GM12878 (cell line): ENCODE data around the gene MSH6. TPM values are rescaled to one million over a fixed set of nuclear protein-coding genes. Genes with fewer than 3 reads are reported as not detected.

Experiments
- ATAC-seq: fragments of 200-7000 bp; cut with Tn5 transposase; 3 replicates; pipeline ENCODE4 v1.9.1; 2020; ENCODE audit warnings: mild to moderate bottlenecking, moderate library complexity
- BruUV-seq: library from RNA; stranded (reverse); fragments of 400-500 nt; replicated peaks from 2 replicates; lab custom pipeline; 2021; lab: Mats Ljungman, UMichigan
- CTCF ChIA-PET: fragments of 300-600 bp; sonication (Branson Sonifier 250); formaldehyde crosslinking; extraction: SDS; loops from one replicate; lab custom pipeline; 2021; ENCODE audit warnings: inconsistent platforms; lab: Yijun Ruan, JAX
- POLR2A ChIA-PET: fragments of 350-600 bp; formaldehyde crosslinking; extraction: SDS; loops from one replicate; lab custom pipeline; 2021; ENCODE audit warnings: inconsistent platforms; lab: Charles Lee
- RAD21 ChIA-PET: fragments of 300-600 bp; sonication (Branson Sonifier 250); formaldehyde crosslinking; loops from one replicate; lab custom pipeline; 2023; ENCODE audit warnings: antibody characterized with exemption; ENCODE audit not compliant: unreplicated experiment; lab: Charles Lee
- SMC1A ChIA-PET: fragments of 300-600 bp; sonication (Branson Sonifier 250); formaldehyde crosslinking; loops from one replicate; lab custom pipeline; 2023; ENCODE audit not compliant: unreplicated experiment, uncharacterized antibody; lab: Charles Lee
- DNase-seq: peaks from one replicate; pipeline ENCODE4 v3.0.0-alpha.2; 2011; ENCODE audit warnings: low read depth, low spot score
- FAIRE-seq: peaks from 3 replicates; lab custom pipeline; 2011; peaks lifted over from hg19 to GRCh38; lab: Jason Lieb, UNC
- H2AFZ ChIP-seq: 2 replicates; pipeline ENCODE4 v1.6.0; 2011; ENCODE audit warnings: low read depth, low read length, control low read depth; ENCODE audit not compliant: control insufficient read depth
- H3K27ac ChIP-seq: 2 replicates; pipeline ENCODE4 v1.5.1; 2011; ENCODE audit warnings: control low read depth; ENCODE audit not compliant: control insufficient read depth, insufficient read depth
- H3K27me3 ChIP-seq, 2 experiments: replicated peaks in 1 of 2; 2 replicates each; pipeline versions ENCODE4 v1.6.0 to v1.6.1; 2011; ENCODE audit warnings: low read length in 1 of 2; ENCODE audit not compliant: control insufficient read depth in 2 of 2, insufficient read depth in 2 of 2
- H3K36me3 ChIP-seq, 2 experiments: 2 replicates each; pipeline ENCODE4 v1.5.1; 2011; ENCODE audit warnings: low read length in 1 of 2; ENCODE audit not compliant: control insufficient read depth in 2 of 2, insufficient read depth in 2 of 2
- H3K4me1 ChIP-seq: 2 replicates; pipeline ENCODE4 v1.6.1; 2011; ENCODE audit warnings: mild to moderate bottlenecking, low read length, moderate library complexity, mixed read lengths; ENCODE audit not compliant: control insufficient read depth, insufficient read depth
- H3K4me2 ChIP-seq: 2 replicates; pipeline ENCODE4 v1.6.0; 2011; ENCODE audit warnings: control low read depth; ENCODE audit not compliant: control insufficient read depth, insufficient read depth
- H3K4me3 ChIP-seq: fragments of 200-600 bp; sonication (generic); 2 replicates; pipeline ENCODE4 v1.5.1; 2016
- H3K79me2 ChIP-seq: 2 replicates; pipeline ENCODE4 v1.6.0; 2011; ENCODE audit warnings: low read length; ENCODE audit not compliant: control insufficient read depth, insufficient read depth
- H3K9ac ChIP-seq: 2 replicates; pipeline ENCODE4 v1.8.0; 2011; ENCODE audit warnings: low read length, control low read depth, mixed read lengths; ENCODE audit not compliant: control insufficient read depth, insufficient read depth
- H3K9me3 ChIP-seq: replicated peaks from 3 replicates; pipeline ENCODE4 v1.5.1; 2011; ENCODE audit warnings: mild to moderate bottlenecking, low read length; ENCODE audit not compliant: control insufficient read depth, insufficient read depth
- H4K20me1 ChIP-seq: 2 replicates; pipeline ENCODE4 v1.6.0; 2011; ENCODE audit not compliant: control insufficient read depth, insufficient read depth
- BACH1 ChIP-seq: fragments of 450-650 bp; IDR thresholded peaks from 2 replicates; pipeline ENCODE4 v1.6.1; 2017; ENCODE audit warnings: mild to moderate bottlenecking, borderline replicate concordance
- BHLHE40 ChIP-seq, 2 experiments: fragments of 450-650 bp in 1 of 2; IDR thresholded peaks; 2 replicates each; pipeline ENCODE4 v1.6.1; 2011 to 2017; ENCODE audit warnings: low read depth in 2 of 2, borderline replicate concordance in 1 of 2, improper control_type of control experiment in 1 of 2, low read length in 1 of 2, mild to moderate bottlenecking in 1 of 2
- BMI1 ChIP-seq: fragments of 450-650 bp; IDR thresholded peaks from 2 replicates; pipeline ENCODE4 v1.6.1; 2016; ENCODE audit warnings: mild to moderate bottlenecking, moderate library complexity, borderline replicate concordance
- CBX5 ChIP-seq: sonication (generic); IDR thresholded peaks from 2 replicates; pipeline ENCODE4 v1.6.1; 2016; ENCODE audit warnings: low read depth, moderate library complexity, mild to moderate bottlenecking, inconsistent platforms
- CREB1 ChIP-seq: IDR thresholded peaks from 2 replicates; pipeline ENCODE4 v1.6.1; 2012; ENCODE audit warnings: low read depth, mild to moderate bottlenecking, inconsistent platforms
- EGR1 ChIP-seq, 2 experiments: IDR thresholded peaks; 1 replicate in 1 of 2; 2 replicates in 1 of 2; pipeline ENCODE4 v1.6.1; 2011 to 2012; ENCODE audit warnings: low read depth in 2 of 2, low read length in 2 of 2, borderline replicate concordance in 1 of 2, mild to moderate bottlenecking in 1 of 2, moderate library complexity in 1 of 2
- NR2F1 ChIP-seq: fragments of 450-650 bp; conservative IDR thresholded peaks from 2 replicates; pipeline ENCODE4 v1.6.1; 2017; ENCODE audit warnings: mild to moderate bottlenecking
- POLR2A ChIP-seq: IDR thresholded peaks from 2 replicates; pipeline ENCODE4 v1.6.1; 2011; ENCODE audit warnings: low read depth, mild to moderate bottlenecking, low read length
- POLR2AphosphoS5 ChIP-seq: IDR thresholded peaks from 2 replicates; pipeline ENCODE4 v1.6.1; 2011; ENCODE audit warnings: mild to moderate bottlenecking, low read length, inconsistent platforms
- RCOR1 ChIP-seq: conservative IDR thresholded peaks from 2 replicates; pipeline ENCODE4 v1.6.1; 2012; ENCODE audit warnings: low read depth, low read length, improper control_type of control experiment
- SIN3A ChIP-seq: IDR thresholded peaks from 2 replicates; pipeline ENCODE4 v1.6.1; 2012; ENCODE audit warnings: low read depth, low read length, improper control_type of control experiment
- TCF7 ChIP-seq: IDR thresholded peaks from 2 replicates; pipeline ENCODE4 v1.6.1; 2014; ENCODE audit warnings: antibody characterized with exemption, borderline replicate concordance
- WGBS: methylation state at CpG from one replicate; pipeline ENCODE4 v1.1.6; 2016; ENCODE audit warnings: low lambda C conversion rate; ENCODE audit not compliant: insufficient replicate concordance, insufficient coverage; ENCODE audit errors: missing lambda C conversion rate; 5-methylcytosine and 5-hydroxymethylcytosine counted together
- in situ Hi-C: fragments of 300-500 bp; cut with MboI; formaldehyde crosslinking; loops from 9 replicates; pipeline ENCODE4 v1.14.3; 2018; ENCODE audit warnings: mixed read lengths
- intact Hi-C: fragments of 100-400 bp; cut with micrococcal nuclease; formaldehyde crosslinking; loops from one replicate; pipeline ENCODE4 v1.14.2; 2022; ENCODE audit not compliant: unreplicated experiment
- polyA plus RNA-seq, 11 experiments: library from polyadenylated mRNA; depleted of rRNA in 4 of 11; unstranded in 6 of 11; stranded (reverse) in 5 of 11; fragments of >200 nt; fragmentation: Nextera tagmentation in 4 of 11; fragmentation: Illumina TruSeq in 1 of 11; extraction: Ambion mirVana in 4 of 11; extraction: Trizol in 1 of 11; gene quantifications; 1 replicate in 1 of 11; 2 replicates in 10 of 11; pipeline versions ENCODE4 v1.2.1 to v1.2.3, GENCODE V29; 2011 to 2016; ENCODE audit warnings: inconsistent platforms in 2 of 11, missing spikeins in 2 of 11, low read depth in 1 of 11
- total RNA-seq, 4 experiments: library from RNA; depleted of rRNA in 3 of 4; stranded (reverse); fragments of >200 nt in 3 of 4; fragmentation: Illumina TruSeq in 1 of 4; extraction: Trizol in 1 of 4; gene quantifications; 2 replicates each; pipeline versions ENCODE4 v1.2.1 to v1.2.3, GENCODE V29; 2013 to 2021
- TF ChIP-seq, protein P1 (sequence below): fragments of 450-650 bp; conservative IDR thresholded peaks from 2 replicates; pipeline ENCODE4 v1.6.1; 2017; ENCODE audit warnings: mild to moderate bottlenecking, moderate library complexity
- TF ChIP-seq, protein P2 (sequence below), 3 experiments: IDR thresholded peaks in 2 of 3; conservative IDR thresholded peaks in 1 of 3; 2 replicates each; pipeline ENCODE4 v1.5.1; 2011; ENCODE audit warnings: low read depth in 3 of 3, low read length in 3 of 3, mild to moderate bottlenecking in 3 of 3, control low read depth in 2 of 3, moderate library complexity in 2 of 3, inconsistent platforms in 1 of 3, mixed read lengths in 1 of 3; ENCODE audit not compliant: control insufficient read depth in 2 of 3, insufficient read depth in 1 of 3; ENCODE audit errors: extremely low read depth in 1 of 3
- TF ChIP-seq, protein P3 (sequence below): IDR thresholded peaks from 2 replicates; pipeline ENCODE4 v1.6.1; 2011; ENCODE audit warnings: borderline replicate concordance, low read depth, mild to moderate bottlenecking, moderate library complexity, mixed read lengths, low read length; ENCODE audit not compliant: insufficient read depth; ENCODE audit errors: extremely low read length

MSH6 gene
- total and polyA plus RNA-seq, 10 of the 15 experiments (the other 5 are each of a cell fraction or from before 2014, with no cell fraction given): 12.4 to 108 (median 67.4) TPM

DNA sequence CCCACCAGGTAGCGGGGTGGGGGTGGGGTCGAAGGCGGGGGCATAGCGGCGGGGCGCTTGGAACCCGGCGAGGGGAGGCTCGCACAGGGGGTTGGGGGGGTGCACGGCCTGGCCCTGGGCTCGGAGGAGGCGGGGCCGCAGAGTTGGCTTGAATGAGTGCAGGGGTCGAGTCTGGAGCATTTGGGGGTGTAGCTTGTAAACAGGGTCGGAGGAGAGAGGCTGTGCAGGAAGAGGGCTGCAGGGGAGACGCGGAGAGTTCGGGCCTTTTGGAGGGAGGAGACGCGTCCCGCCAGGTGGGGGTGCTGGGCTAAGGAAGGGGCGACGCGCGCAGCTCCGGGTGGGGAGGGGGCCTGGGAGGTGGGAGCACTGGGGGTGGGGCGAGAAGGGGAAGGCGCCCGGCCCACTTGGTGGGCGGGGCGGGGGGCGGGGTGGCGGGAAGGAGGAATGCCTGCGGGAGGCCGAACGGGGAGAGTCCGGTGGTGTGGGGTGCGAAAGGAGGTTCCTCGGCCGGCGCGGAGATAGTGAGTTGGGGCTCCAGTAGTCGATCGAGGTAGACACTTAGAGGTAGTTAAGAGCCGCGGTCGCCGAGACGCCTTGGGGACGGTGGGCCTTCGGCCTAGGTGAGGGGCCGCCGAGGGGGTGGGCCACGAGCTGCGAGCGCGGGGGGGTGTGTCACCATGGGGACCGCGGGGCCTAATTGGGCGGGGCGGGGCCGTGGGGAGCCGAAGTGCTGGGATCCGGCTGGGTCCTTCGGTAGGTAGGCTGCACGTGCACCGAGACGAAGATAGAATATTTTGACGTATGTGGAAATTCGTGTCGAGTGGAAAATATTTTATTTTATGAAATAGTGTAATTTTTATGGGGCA, 774 bp downstream of the MSH6 start:
- SMC1A ChIA-PET: interaction anchor here (1.0 to 1.1 kb wide), 2 partner anchors 13 to 381 kb away, joined by 3 to 4 read pairs; partner anchors contain the start of gene MSH2
- Histone ChIP-seq H4K20me1 (no peaks in the 10 kb centered on the region), H3K9ac (peak overlapping the region; percentile 88), H3K9me3 (no peaks in the 10 kb centered on the region; the same call in 1 of the 3 replicates), H3K4me1 (0 out of 2 replicates have a peak, but pooled peaks cover 8% of the 10 kb centered on the region), H2AFZ (peak overlapping the region; percentile 89), H3K4me2 (peak overlapping the region; percentile 81; the same call in 1 of the 2 replicates), H3K79me2 (peaks cover 44% of the 10 kb centered on the region), H3K27ac (peak overlapping the region; percentile 80), H3K4me3 (peak overlapping the region; percentile 73), H3K27me3 (no peaks in the 10 kb centered on the region), H3K36me3 (peaks cover 0 to 10% of the 10 kb centered on the region in 2 experiments; a peak in 1 of 4 replicates)
- no peak for FAIRE-seq
- RAD21 ChIA-PET: interaction anchor here (0.6 to 2.1 kb wide), 10 partner anchors 8 to 448 kb away, joined by 3 to 9 read pairs (median 4); partner anchors contain the start of genes FBXO11 and MSH2
- peak; percentile 62 for ATAC-seq
- no TSS peak for BruUV-seq
- in situ Hi-C loops: no loop called here
- POLR2A ChIA-PET: interaction anchor here (0.6 to 1.2 kb wide), 4 partner anchors 24 to 1258 kb away, joined by 3 to 5 read pairs (median 4); partner anchors contain the start of gene MSH2
- under 1% methylated on average over 32 of the region's 71 CpGs for WGBS
- TF ChIP-seq BACH1 (peak; percentile 12; the same call in 1 of the 2 replicates), RCOR1 (no peak), BHLHE40 (IDR thresholded peaks at IDR 0.05; ENCODE audit: borderline replicate concordance in 1 of 2, low read depth in 2 of 2, low read length in 1 of 2) (peak; percentile 59 to 82), POLR2AphosphoS5 (peak; percentile 30; the same call in 1 of the 2 replicates), EGR1 (IDR thresholded peaks at IDR 0.05; ENCODE audit: borderline replicate concordance in 1 of 2, low read depth in 2 of 2, low read length in 2 of 2) (peak in 1 of 2 experiments; percentile 43; a peak in 1 of 3 replicates), NR2F1 (no peak), SIN3A (peak; percentile 4; the same call in 1 of the 2 replicates), CREB1 (0 out of 2 replicates have a peak, but pooled peaks have one; percentile 3), POLR2A (peak; percentile 9; the same call in 1 of the 2 replicates), CBX5 (0 out of 2 replicates have a peak, but pooled peaks have one; percentile 49), TCF7 (no peak), BMI1 (peak; percentile 35; the same call in 1 of the 2 replicates)
- TF ChIP-seq, protein P1, sequence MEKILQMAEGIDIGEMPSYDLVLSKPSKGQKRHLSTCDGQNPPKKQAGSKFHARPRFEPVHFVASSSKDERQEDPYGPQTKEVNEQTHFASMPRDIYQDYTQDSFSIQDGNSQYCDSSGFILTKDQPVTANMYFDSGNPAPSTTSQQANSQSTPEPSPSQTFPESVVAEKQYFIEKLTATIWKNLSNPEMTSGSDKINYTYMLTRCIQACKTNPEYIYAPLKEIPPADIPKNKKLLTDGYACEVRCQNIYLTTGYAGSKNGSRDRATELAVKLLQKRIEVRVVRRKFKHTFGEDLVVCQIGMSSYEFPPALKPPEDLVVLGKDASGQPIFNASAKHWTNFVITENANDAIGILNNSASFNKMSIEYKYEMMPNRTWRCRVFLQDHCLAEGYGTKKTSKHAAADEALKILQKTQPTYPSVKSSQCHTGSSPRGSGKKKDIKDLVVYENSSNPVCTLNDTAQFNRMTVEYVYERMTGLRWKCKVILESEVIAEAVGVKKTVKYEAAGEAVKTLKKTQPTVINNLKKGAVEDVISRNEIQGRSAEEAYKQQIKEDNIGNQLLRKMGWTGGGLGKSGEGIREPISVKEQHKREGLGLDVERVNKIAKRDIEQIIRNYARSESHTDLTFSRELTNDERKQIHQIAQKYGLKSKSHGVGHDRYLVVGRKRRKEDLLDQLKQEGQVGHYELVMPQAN: peak; percentile 72; the same call in 1 of the 2 replicates
- TF ChIP-seq, protein P2, sequence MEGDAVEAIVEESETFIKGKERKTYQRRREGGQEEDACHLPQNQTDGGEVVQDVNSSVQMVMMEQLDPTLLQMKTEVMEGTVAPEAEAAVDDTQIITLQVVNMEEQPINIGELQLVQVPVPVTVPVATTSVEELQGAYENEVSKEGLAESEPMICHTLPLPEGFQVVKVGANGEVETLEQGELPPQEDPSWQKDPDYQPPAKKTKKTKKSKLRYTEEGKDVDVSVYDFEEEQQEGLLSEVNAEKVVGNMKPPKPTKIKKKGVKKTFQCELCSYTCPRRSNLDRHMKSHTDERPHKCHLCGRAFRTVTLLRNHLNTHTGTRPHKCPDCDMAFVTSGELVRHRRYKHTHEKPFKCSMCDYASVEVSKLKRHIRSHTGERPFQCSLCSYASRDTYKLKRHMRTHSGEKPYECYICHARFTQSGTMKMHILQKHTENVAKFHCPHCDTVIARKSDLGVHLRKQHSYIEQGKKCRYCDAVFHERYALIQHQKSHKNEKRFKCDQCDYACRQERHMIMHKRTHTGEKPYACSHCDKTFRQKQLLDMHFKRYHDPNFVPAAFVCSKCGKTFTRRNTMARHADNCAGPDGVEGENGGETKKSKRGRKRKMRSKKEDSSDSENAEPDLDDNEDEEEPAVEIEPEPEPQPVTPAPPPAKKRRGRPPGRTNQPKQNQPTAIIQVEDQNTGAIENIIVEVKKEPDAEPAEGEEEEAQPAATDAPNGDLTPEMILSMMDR (IDR thresholded peaks at IDR 0.05 in 2 of 3, conservative IDR thresholded peaks at IDR 0.05 in 1 of 3; ENCODE audit: control insufficient read depth in 2 of 3, extremely low read depth in 1 of 3, insufficient read depth in 1 of 3, low read depth in 3 of 3, low read length in 3 of 3): peak in 1 of 3 experiments; percentile 21; a peak in 2 of 6 replicates
- TF ChIP-seq, protein P3, sequence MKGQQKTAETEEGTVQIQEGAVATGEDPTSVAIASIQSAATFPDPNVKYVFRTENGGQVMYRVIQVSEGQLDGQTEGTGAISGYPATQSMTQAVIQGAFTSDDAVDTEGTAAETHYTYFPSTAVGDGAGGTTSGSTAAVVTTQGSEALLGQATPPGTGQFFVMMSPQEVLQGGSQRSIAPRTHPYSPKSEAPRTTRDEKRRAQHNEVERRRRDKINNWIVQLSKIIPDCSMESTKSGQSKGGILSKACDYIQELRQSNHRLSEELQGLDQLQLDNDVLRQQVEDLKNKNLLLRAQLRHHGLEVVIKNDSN: no peak
- intact Hi-C loops: loop anchor here (5.0 kb wide), 1 partner anchor 114 kb away; no protein-coding TSS in a partner anchor
- CTCF ChIA-PET: interaction anchor here (1.1 to 1.7 kb wide), 2 partner anchors 10 to 13 kb away, joined by 4 to 5 read pairs; no protein-coding TSS in a partner anchor
- DNase-seq: peak; percentile 12
